Measurements from ENCODE around the gene SHROOM1. TPM values are rescaled to one million over a fixed set of nuclear protein-coding genes. Genes with fewer than 3 reads are reported as not detected.

The SHROOM1 gene
- total RNA-seq, 1 donor from 2014 or later, result 5.1 TPM

- Mint-ChIP-seq H3K9me3 (ENCODE audit: unreplicated experiment) (peaks cover 2% of the 10 kb centered on the region), H3K27me3 (ENCODE audit: unreplicated experiment) (peaks cover 5% of the 10 kb centered on the region), H3K27ac (ENCODE audit: unreplicated experiment) (no peak overlapping the region), H3K36me3 (ENCODE audit: unreplicated experiment) (peaks cover 5% of the 10 kb centered on the region), H3K4me3 (ENCODE audit: unreplicated experiment) (peak overlapping the region; percentile 36), H3K4me1 (ENCODE audit: low read depth, unreplicated experiment) (peaks cover 10% of the 10 kb centered on the region)
- TF ChIP-seq CTCF (IDR thresholded peaks at IDR 0.05; ENCODE audit: partially characterized antibody, unreplicated experiment), result no peak
- no peak for DNase-seq
Observed at GRCh38 chr5:132790201-132790865, 40.1 kb downstream of the SHROOM1 start.

- peaks cover 10% of the 10 kb centered on the region for H3K4me1 Mint-ChIP-seq (ENCODE audit: low read depth, unreplicated experiment)
- DNase-seq, result no peak
- peaks cover 5% of the 10 kb centered on the region for H3K27me3 Mint-ChIP-seq (ENCODE audit: unreplicated experiment)
- TF ChIP-seq CTCF (IDR thresholded peaks at IDR 0.05; ENCODE audit: partially characterized antibody, unreplicated experiment), result no peak
- peak overlapping the region; percentile 73 for H3K27ac Mint-ChIP-seq (ENCODE audit: unreplicated experiment)
- H3K4me3 Mint-ChIP-seq (ENCODE audit: unreplicated experiment), result peak overlapping the region; percentile 35
- peaks cover 5% of the 10 kb centered on the region for H3K36me3 Mint-ChIP-seq (ENCODE audit: unreplicated experiment)
- peaks cover 2% of the 10 kb centered on the region for H3K9me3 Mint-ChIP-seq (ENCODE audit: unreplicated experiment)
Observed at GRCh38 chr5:132788990-132789886, 41.2 kb downstream of the SHROOM1 start.

- peaks cover 5% of the 10 kb centered on the region for H3K27me3 Mint-ChIP-seq (ENCODE audit: unreplicated experiment)
- H3K4me1 Mint-ChIP-seq (ENCODE audit: low read depth, unreplicated experiment), result peaks cover 10% of the 10 kb centered on the region
Observed at GRCh38 chr5:132788508-132788907, 41.9 kb downstream of the SHROOM1 start.

GRCh38 chr5:132787076-132787475, 43.4 kb downstream of the SHROOM1 start:
- H3K4me3 Mint-ChIP-seq (ENCODE audit: unreplicated experiment), result no peak overlapping the region
- H3K36me3 Mint-ChIP-seq (ENCODE audit: unreplicated experiment), result peaks cover 5% of the 10 kb centered on the region
- peaks cover 3% of the 10 kb centered on the region for H3K27me3 Mint-ChIP-seq (ENCODE audit: unreplicated experiment)
- H3K27ac Mint-ChIP-seq (ENCODE audit: unreplicated experiment), result no peak overlapping the region
- peaks cover 2% of the 10 kb centered on the region for H3K9me3 Mint-ChIP-seq (ENCODE audit: unreplicated experiment)
- DNase-seq, result no peak
- peaks cover 10% of the 10 kb centered on the region for H3K4me1 Mint-ChIP-seq (ENCODE audit: low read depth, unreplicated experiment)
- TF ChIP-seq CTCF (IDR thresholded peaks at IDR 0.05; ENCODE audit: partially characterized antibody, unreplicated experiment), result no peak

More at GRCh38 chr5:132788508-132788907, 41.9 kb downstream of the SHROOM1 start:
- no peak overlapping the region for H3K27ac Mint-ChIP-seq (ENCODE audit: unreplicated experiment)
- DNase-seq, result no peak
- H3K36me3 Mint-ChIP-seq (ENCODE audit: unreplicated experiment), result peaks cover 5% of the 10 kb centered on the region
- H3K4me3 Mint-ChIP-seq (ENCODE audit: unreplicated experiment), result no peak overlapping the region
- peaks cover 2% of the 10 kb centered on the region for H3K9me3 Mint-ChIP-seq (ENCODE audit: unreplicated experiment)
- no peak for TF ChIP-seq CTCF (IDR thresholded peaks at IDR 0.05; ENCODE audit: partially characterized antibody, unreplicated experiment)
